Kidney capillary endothelial cell (primary cell): ENCODE data around the gene MYPN.
A peak's percentile ranks its signal among the peaks of the same experiment; 100 is the strongest.
"Not testable (repeated sequence)": the region's sequence is repeated elsewhere in the genome, so short reads cannot be mapped to it uniquely, and the experiment has no call there.

Experiments
- DNase-seq: peaks from one replicate; pipeline ENCODE4 v3.0.0-alpha.2; 2018; ENCODE audit warnings: low spot score

MYPN gene

GRCh38 chr10:68135922-68136792 is 26.9 kb downstream of the MYPN start:
- DNase-seq, result peak; percentile 70

DNA sequence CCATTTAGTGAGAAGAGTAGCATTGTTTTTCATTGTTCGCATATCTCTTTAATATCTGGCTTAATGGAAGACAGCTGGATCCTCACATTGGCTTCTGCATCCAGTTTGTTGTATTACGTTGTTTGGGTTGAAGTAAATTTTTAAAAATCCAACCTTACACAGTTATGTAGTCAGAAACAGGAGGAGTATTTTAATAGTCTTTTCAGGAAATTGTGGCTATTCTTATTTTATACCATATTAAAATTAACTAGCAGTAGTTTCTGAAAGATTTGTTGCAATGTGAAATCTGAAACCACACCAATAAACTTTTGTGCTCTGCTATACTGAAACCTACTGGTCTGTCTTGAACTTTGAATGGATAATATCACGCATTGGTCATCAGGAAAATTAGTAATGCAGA is 27.9 kb downstream of the MYPN start:
- DNase-seq, result no peak

DNA sequence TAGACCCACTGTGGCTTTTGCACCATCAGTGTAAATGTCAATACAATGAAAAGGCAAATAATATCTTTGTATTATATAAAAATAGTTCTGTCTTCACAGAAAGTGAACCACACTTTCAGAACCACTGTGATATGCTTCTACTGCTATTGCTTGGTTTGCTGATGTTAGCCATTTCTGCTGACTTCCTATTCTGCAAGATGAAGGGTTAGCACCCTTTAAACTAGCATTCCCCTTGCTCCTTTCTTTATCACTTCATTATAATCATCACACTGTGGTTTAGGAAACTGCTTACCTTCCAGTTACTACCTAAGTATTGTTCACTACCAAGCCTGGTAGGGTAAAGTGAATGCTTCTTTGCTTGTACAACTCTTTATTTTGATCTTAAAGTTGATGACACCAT is 29.2 kb downstream of the MYPN start:
- DNase-seq, result no peak

DNA sequence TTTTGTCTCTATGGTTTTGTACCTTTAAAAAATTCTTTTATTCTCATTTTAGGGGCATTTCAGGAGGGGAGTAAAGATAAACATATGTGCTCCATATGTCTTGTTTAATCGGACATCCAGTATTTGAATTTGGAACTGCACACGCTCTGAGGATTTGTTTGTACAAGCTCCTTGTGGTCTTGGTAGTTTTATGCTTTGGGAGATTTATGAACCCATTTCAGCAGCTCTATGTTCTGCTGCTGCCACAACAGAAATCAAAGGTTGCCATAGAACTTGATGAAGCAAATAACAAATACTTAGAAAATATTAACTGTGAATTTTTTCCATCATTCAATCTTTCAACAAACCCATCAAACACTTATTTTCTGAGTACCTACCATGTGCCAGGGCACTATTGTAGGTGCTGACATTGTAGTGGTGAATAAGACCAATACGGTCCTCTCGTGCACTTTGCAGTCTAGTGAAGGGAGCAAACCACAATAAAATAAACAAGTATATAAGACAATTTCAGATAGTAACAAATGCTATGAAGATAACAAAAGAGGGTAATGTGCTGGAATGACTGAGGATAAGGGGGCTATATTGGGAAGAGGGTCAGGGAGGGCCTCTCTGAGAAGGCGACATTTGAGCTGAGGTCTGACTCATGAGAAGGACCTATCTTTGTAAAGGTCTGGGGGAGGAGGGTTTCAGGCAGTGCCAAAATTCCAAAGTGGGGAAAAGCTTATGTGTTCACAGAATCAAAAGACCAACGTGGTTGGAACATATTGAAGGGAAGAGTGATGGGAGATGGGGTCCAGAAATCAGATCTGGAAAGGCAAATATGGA is 30.4 kb downstream of the MYPN start:
- no peak for DNase-seq

GRCh38 chr10:68142761-68143160 is 33.5 kb downstream of the MYPN start:
- DNase-seq, result peak; percentile 86

DNA sequence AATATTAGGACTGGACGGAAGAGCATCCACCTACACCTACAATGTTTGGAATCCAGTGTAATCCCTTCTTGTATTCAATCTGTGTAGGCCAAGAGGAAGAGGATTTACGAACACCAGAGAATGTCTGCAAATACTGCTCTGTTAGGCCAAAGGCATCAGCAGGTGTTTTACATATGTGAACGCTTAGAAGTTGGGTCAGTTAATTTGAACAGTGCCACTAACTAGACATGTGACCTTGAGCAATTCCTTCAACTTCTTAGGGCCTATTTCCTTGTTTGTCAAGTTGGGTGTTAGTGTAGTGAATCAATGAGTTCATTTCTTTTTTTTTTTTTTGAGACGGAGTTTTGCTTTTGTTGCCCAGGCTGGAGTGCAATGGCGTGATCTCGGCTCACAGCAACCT is 35.4 kb downstream of the MYPN start:
- DNase-seq, result no peak

- DNase-seq, result no peak
Observed at GRCh38 chr10:68145705-68146104, 36.4 kb downstream of the MYPN start.

DNA sequence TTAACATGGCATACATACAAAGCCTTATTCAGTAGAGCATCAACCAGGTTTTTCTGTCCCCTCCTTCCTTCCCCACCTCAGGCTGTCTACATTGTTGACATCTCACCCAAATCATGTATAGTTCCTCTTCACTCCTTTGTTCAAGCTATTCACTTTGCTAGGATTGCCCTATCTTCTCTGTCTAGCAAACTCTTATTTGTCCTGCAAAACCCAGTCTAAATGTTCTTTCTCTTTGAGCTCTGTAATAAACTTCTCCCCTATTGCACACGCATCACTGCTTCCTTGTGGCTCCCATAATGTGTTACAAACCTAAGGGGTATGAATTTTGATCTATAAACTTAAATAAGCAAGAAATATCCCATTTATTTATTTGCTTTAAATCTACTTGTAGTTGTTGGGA is 36.8 kb downstream of the MYPN start:
- no peak for DNase-seq

- no peak for DNase-seq
Observed at GRCh38 chr10:68151453-68151852, 42.2 kb downstream of the MYPN start.

GRCh38 chr10:68153473-68154210 is 44.4 kb downstream of the MYPN start:
- DNase-seq, result peak; percentile 100

GRCh38 chr10:68154211-68154497 is 44.9 kb downstream of the MYPN start:
- no peak for DNase-seq

- no peak for DNase-seq
Observed at GRCh38 chr10:68155615-68156210, 46.4 kb downstream of the MYPN start.

- DNase-seq, result peak; percentile 59
Observed at GRCh38 chr10:68156373-68157185, 47.3 kb downstream of the MYPN start.

- DNase-seq, result not testable (repeated sequence)
Observed at GRCh38 chr10:68157522-68157921, 48.2 kb downstream of the MYPN start.

- DNase-seq, result no peak
Observed at GRCh38 chr10:68158031-68158430, 48.7 kb downstream of the MYPN start.

GRCh38 chr10:68163735-68164134 is 54.4 kb downstream of the MYPN start:
- DNase-seq, result no peak

DNA sequence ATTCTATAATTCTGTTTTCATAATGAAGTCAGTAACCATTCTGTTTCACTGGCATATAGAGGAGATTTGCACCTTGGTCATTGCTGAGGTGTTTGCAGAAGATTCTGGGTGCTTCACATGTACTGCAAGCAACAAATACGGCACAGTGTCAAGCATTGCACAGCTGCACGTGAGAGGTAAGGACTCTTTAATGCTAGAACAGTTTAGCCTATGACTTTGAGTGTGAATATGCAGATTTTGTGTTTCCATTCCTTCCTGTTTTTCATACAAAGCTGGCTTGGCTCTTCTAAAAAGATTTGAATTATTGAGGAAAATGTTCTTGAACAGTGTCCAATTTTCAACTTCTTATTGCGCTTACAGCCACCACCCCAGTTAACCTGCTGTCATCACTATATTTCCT is 56.4 kb downstream of the MYPN start:
- DNase-seq, result no peak

DNA sequence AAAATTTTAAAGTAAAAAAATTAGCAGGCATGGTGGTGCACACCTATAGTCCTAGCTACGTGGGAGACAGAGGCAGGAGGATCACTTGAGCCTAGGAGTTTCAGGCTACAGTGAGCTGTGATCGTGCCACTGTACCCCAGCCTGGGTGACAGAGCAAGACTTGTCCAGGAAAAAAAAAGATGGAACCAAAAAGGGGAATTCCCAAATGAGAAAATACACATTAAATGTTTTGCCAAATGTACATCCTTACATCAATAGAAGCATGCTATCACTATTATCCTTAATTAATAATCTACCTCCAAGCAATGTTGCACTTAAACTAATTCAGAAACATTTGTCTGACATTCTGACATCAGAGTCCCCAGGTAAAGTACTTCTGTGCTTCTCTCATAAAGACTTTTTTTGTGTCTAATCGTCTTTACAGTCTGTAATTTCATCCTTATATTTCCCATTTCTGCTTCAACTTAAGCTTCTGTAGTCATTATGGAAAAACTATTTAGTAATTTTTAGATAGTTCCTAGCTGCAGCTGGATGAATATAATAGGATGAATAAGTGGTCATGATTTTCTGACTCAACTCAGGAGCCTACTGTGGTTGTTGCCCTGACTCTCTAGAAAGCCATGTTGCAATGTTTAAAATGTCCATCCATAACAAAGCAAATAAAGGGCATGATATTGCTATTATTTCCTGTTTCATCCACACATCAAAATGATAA is 57.7 kb downstream of the MYPN start:
- DNase-seq, result no peak

GRCh38 chr10:68167586-68168189 is 58.4 kb downstream of the MYPN start:
- DNase-seq, result no peak

- DNase-seq, result no peak
Observed at GRCh38 chr10:68171539-68172080, 62.3 kb downstream of the MYPN start.
